NCI-H146 treated with DMSO at 0.1 percent for 48 hours (cell line): ENCODE measurements around the gene FAM193B.
A peak's percentile ranks its signal among the peaks of the same experiment; 100 is the strongest.

Source experiments
- DNase-seq: peaks from one replicate; lab custom pipeline; 2025; ENCODE audit not compliant: unreplicated experiment; lab: John Stamatoyannopoulos, UW

FAM193B gene

DNA sequence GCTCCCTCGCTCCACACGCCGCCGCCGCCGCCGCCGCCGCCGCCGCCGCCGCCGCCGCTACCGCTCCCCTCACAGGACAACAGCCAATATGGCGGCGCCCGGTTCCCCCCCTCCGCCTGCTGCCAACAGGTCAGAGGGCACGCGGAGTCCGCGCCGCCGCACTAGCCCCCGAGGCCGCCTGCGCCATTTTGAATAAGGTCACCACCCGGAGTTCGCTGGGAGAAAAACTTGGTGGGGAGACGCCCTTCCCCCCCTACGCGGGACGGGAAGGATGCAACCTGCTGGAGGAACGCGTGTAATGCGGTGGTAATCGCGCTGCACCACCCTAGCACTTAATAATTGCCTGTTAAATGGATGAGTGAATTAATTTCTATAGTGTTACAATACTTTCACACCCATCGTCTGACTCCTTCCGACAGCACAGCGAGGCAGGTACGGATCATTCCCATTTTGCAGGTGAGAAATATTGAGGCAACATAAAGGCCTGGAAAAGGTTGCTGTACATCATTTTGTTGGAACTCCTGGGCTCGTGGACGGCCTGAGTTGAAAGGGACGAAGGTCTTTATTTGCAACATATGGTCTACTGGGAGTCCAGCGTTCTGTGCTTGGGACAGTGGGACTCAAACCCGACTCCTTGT lies at the start of gene FAM193B:
TSS of gene FAM193B (minus strand) at position 90 of the 638 bp plus-strand sequence. CDS start 105 bp downstream, outside the sequence.
- DNase-seq = peak; percentile 63

DNA sequence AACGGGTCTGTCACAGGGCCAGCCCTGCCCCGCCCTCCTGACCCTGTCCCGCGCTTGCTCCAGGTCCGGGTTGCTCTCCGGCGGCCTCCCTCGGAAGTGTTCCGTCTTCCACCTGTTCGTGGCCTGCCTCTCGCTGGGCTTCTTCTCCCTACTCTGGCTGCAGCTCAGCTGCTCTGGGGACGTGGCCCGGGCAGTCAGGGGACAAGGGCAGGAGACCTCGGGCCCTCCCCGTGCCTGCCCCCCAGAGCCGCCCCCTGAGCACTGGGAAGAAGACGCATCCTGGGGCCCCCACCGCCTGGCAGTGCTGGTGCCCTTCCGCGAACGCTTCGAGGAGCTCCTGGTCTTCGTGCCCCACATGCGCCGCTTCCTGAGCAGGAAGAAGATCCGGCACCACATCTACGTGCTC lies 49.8 kb upstream of the FAM193B start:
- no peak for DNase-seq

DNA sequence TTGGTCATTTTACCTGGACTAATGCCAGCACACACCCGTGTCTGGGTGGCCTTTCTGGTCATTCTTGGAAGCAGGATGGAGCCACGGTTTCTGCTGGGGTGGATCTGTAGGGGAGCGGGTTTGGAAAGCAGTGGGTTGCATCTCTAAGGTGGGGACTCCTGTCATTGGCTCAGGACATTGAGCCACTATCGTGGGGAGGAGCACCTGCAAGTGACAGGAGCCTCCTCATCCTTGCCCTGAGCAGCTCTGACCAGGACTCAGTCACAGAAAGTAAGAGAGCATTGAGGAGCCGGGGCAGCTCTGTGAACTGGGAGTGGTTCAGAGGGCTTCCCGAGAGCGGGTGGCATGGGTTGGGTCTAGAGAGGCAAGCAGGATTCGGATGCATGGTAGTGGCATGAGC lies 49.3 kb upstream of the FAM193B start:
- no peak for DNase-seq

DNA sequence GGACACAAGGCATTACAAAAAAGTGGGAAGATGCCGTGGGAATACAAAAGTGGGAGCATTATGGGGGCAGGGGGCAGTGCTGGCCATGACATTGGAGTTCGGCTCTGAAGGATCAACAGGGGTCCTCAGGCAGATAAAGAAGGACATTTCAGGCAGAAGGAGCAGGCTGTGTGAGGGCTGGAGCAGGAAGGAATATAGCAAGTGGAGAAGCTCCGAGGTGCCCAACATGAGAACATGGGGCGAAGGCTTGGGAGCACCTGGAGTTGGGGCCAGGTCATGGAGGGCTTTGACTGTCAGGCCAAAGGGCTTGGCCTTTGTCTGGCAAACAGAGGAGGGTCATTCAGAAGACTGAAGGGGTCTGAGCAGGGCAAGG lies 48.1 kb upstream of the FAM193B start:
- DNase-seq = no peak

DNA sequence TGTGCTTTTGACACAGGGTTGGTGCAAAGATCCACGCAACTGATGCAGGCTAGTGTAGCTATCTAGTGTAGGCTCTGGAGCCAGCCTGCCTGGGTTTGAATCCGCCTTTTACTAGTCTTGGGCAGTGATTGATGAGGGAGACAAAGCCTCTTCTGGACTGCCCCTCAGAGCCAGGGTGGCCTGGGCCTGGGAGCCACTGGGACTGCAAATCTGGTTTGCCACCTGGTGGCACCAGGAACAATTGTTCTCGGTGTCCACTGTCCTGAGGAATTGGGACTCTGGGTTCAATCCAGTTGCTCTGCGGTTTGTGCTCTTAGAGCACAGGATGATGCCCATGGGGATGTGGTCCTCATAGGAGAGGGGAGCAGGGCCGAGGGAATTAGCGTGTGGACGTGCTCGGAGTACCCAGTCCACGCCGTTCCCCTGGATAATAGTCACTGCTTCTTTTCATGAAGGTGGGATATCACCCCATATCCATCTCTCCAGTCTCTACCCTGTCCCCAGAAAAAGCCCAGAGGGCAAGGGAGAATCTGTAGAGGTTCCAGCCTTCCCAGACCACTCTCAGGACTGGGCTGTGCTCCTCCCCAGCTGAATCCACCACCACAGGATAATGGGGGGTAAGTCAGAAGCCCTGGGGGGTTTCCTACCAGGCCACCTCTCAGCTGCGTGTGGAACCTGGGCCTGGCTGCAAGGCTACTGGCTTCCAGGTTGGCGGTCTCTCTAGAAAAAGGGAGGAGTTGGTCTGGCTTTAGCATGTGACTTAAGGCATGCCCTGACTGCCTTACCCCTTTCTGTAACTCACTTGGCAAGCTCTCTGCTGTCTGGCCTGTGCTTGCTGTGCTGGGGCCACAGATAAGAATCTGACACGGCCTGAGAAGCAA lies 47.5 kb upstream of the FAM193B start:
- no peak for DNase-seq

DNA sequence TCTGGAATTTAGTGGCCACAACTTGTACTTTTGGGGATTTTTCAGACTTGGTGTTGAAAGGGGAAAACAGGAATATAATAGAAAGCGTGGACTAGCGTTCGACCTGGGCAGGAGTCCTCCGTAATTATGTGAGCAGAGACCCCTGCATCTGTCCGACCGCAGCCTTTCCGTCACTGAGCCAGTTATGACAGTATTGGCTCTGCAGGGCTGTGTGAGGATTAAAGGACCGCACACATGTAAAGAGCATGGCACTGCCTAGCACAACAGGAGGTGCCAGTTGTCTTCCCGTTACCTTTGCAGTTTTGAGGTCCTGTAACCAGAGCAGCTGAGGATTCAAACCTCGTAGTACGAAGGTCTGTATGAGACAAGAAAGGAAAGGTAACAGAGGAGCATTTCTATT lies 46.8 kb upstream of the FAM193B start:
- no peak for DNase-seq

DNA sequence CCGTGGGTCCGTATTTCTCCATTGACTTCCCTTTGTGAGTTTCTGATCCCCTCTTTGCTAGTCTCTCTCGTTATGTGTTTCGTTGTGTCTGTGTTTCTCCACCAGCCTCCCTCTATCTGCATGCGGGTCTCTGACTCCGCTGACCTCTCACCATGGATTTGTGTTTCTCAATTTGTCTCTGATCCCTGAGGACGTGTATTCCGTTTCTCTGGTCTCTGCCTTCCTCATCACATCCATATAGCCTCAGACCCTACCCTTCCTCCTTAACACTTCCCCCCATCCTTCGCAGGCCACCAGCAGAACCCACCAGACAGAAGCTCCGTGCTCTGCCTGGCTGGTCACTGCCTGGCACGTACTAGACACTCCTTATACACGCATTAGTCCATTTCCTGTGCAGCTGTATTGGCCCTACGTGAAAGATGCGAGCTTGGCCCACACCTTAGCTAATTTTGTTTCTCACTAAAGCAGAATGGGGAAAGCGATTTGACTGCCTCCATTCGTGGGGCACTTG lies 46.2 kb upstream of the FAM193B start:
- no peak for DNase-seq

DNA sequence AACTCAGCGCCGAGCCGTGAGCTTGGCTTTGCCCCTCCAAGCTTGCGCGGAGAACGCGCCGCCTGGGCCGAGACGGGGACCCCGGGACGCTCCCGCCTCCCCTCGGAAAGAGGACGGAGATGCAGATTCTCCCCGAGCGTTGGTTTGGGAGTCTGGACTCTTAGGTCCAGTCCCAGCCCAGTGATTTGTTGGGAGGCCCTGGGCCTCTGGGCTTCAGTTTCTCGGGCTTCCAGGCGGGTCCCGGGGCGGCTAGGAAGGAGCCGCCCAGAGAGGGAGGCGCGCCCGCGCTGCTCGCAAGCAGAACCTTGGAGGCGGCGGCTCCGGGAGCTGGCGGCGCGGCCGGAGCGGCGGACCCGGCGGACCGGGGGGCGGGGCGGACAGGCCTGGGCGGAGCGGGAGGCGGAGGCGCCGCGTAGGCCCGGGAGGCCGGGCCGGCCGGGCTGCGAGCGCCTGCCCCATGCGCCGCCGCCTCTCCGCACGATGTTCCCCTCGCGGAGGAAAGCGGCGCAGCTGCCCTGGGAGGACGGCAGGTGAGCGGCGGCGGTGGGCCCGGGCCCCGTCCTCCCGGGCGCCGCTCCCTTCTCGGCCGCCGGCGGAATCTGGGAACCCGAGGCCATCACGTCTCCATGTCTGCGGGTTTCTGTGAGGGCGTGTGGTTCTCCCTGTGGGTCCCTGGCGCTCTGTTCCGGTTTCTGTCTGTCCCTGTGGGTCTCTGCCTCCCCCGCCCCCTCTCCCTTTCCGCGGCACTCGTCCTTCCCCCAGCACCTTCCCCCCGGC lies 45.6 kb upstream of the FAM193B start, which contains the start of gene B4GALT7:
TSS of gene B4GALT7 (plus strand) at position 402 of the 777 bp plus-strand sequence. CDS start at position 481, 79 bp downstream.
- DNase-seq = peak; percentile 28

DNA sequence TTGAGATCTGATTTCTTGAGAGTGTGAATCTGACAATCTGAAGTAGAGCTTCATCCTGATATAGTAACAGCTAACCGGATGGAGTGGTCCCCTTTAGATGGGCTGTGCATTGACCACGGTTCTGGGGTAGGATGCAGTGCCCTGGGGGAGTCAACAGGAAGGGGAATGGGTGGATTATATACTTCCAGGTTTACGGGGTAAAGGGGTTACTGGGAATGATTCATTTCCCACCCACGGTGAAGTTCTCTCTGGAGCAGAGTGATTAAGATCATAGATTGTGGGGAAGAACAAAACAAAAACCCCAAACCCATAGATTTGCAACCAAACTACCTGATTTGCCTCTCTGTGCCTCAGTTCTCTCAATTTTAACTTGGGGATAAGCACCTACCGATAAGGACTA lies 44.1 kb upstream of the FAM193B start:
- DNase-seq = no peak

DNA sequence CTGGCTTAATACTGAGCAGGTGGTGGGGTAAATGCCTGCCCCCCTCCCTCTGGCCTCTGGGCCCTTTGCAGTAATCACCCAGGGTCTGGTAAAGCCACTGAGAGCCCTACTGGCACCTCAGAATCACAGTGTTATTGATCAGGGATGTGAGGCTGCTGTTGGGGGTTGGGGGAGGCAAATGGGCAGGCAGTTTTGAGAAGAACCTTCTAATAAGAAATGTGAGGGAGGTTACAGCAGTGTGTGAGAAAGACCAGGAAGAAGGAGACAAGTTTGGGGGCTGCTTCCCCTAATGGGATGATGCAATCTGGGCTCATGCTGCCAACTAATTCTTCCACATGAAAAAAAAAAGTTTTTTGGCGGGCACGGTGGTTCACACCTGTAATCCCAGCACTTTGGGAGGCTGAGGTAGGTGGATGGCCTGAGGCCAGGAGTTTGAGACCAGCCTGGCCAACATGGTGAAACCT lies 42.4 kb upstream of the FAM193B start:
- no peak for DNase-seq

DNA sequence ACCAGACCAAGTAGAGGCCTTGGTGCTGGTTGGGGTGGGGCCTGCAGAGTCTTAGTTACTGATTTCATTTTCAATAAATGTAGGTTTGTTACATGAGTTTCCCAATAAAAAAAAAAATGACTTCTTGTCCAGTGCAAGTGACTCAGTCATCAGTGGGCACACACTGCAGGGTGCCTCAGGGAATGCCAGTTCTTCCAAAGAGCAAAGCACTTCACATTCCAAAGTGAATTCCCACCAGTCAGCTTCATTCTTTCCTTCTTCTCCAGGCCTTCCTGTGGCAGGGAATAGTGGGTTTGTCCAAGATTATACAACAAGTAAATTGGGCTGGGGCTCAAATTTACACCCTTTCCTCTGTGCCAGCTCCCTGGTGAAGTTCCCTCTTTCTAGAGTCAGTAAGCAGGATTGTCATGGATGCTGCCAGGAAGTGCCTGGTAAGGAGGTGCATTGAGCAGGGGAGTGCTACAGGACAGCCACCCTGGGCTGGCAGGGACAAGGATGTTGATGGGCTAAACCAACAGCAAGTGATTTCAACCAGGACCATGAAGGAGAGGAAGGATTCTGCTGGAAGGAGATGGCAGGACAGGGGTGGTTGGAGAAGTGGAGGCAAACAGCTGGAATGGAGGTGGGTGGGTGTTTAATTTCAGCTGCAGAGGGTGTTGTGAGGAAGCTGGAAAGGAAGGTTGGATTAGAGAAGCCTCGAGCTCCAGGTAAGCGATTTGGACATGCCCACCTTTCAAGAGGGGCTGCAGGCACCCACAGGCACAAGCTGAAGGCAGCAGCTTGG lies 41.8 kb upstream of the FAM193B start:
- DNase-seq = no peak

DNA sequence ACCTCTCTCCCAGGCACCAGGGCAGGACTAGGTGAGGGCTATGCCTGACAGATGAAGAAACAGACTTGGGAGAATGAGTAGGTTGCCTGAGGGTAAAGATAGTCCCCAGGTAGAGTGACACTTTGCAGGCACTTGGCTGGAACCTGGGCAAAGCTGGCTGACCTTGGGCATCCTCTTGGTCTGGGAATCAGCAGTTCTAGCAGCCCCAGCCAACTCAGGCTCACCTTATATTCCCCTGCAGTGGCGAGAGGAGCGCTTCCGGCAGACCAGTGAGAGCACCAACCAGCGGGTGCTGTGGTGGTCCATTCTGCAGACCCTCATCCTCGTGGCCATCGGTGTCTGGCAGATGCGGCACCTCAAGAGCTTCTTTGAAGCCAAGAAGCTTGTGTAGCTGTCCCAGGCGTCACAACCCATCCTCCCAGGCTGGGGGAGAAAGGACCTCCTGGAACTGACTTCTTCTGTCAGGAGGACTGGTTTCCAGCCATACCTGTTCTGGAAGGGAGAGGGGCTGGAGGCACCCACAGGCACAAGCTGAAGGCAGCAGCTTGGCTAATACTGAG lies 40.7 kb upstream of the FAM193B start:
- DNase-seq = no peak

DNA sequence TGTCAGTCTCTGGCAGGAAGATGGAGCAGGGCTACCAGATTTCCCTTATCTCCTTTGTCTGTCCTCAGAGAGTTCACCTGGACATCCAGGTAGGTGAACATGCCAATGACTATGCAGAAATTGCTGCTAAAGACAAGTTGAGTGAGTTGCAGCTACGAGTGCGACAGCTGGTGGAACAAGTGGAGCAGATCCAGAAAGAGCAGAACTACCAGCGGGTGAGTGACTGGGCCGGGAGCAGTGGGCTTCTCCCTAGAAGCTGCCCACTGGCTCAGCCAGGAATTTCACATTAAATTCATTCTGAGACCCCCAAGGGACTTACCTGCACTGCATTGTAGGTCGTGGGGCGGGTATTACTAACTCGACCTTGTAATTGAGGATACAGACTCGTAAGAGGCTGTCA lies 39.7 kb upstream of the FAM193B start:
- no peak for DNase-seq

DNA sequence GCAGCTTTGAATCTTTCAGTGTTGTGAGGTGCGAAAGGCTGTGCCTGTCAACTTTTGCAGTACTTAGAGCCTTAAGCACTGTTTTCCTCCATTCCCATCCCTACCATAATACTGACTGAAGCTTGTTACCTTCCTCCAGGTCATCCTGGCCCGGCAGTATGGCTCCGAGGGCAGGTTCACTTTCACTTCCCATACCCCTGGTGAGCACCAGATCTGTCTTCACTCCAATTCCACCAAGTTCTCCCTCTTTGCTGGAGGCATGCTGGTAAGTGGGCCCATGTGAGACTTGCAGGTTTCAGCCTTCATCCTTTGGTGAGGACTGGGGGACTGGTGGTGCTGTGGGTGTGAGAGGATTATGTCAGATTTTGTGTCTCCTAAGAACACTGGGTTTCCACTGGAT lies 39.1 kb upstream of the FAM193B start:
- DNase-seq = no peak

DNA sequence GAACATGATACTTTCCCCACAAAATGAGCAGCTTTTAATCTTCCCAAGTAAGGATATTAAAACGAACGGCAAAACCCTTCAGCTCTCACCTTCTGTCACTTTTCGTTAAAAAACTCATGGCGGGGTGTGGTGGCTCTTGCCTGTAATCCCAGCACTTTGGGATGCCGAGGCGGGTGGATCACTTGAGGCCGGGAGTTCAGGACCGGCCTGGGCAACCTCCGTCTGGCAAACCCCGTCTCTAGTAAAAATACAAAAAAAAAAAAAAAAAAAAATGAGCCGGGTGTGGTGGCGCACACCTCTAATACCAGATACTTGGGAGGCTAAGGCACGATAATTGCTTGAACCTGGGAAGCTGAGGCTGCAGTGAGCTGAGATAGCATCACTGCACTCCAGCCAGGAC lies 38.5 kb upstream of the FAM193B start:
- no peak for DNase-seq

DNA sequence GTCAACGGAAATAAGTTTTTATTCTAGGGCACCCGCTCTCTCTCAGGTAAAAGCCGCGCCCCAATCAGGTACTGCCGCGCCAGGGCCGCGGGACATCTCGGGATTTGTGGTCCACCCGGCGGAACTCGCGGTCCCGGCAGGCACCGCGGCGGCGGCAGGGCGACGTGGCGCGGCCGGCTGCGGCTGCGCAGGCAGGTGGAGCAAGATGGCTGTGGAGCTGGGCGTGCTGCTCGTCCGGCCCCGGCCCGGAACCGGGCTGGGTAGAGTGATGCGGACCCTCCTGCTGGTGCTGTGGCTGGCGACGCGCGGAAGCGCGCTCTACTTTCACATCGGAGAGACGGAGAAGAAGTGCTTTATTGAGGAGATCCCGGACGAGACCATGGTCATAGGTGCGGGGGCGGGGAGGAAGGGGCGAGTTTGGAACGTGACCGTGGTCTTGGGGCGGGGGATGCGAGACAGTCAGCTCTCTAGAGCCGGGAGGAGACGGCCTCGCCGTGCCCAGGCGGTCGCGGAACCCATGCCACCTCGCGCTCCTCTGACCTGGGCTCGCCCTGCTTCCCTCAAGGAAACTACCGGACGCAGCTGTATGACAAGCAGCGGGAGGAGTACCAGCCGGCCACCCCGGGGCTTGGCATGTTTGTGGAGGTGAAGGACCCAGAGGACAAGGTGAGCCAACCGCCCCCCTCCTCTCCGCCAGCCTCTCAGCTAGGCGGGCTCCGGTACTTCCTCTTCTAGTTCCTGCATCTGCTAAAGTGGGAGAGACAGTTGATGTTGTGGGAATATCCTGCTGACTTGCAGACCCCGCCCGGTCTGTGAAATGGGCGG lies 37.9 kb upstream of the FAM193B start, which contains the start of gene TMED9:
TSS of gene TMED9 (plus strand) at position 194 of the 825 bp plus-strand sequence. CDS start at position 206, 12 bp downstream.
- peak; percentile 64 for DNase-seq

DNA sequence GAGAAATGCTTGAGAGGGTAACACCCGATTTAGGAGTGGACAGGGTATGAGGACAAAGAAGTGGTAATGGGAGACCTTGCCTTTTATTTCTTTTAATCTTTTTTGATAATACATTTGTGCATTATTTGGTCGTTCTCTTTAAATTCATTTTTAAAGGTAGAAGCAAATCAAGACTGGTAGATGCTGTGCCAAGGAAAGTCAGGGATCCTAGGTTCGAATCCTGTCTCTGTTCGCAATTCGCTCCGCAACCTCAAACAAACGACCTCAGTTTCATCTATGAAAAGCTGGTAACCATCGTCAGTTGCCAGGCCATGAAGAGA lies 37.3 kb upstream of the FAM193B start:
- DNase-seq = no peak

DNA sequence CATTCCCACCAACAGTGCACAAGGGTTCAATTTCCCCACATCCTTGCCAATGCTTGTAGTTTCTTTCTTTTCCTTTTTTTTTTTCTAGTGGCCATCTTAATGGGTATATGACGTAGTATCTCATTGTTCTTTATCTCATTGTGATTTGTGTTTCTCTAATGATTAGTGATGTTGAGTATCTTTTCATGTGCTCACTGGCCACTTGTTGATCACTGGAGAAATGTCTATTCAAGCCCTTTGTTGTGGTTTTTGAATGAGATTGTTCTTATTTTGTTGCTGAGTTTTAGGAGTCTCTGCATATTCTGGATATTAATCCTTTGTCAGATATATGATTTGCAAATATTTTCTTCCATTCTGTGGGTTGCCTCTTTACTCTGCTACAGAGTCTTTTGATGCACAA lies 36.0 kb upstream of the FAM193B start:
- no peak for DNase-seq

DNA sequence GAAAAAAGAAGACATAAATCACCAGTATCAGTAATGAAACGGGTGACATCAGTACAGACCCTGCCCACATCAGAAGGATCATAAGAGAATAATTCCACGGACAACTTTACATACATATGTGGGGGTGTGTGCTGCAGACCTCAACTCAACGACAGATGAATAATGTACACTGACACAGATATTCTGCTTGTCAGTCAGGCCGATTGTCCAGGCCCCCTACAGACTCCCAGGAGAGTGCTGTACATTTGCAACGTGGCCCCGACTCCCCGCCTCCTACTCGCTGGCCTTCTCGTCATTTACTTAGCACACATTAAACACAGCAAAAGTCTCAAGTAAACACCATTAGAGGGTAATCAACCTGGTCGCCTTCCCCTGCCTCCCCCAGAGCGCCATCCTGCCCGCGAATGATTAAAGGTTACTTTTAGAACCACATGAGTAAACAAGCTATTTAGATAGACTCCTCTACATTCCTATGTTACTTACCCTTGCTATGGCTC lies 34.1 kb upstream of the FAM193B start:
- DNase-seq = peak; percentile 32
